Activated T-cell treated with anti-CD3 and anti-CD28 coated beads, Interleukin-2, amount 50 U/mL, for 72 hours (primary cell): ENCODE measurements around the gene MAP4K4. TPM values are rescaled to one million over a fixed set of nuclear protein-coding genes. Genes with fewer than 3 reads are reported as not detected.

Source experiments
- ATAC-seq, 2 donors: fragments of 150-1000 bp; cut with Tn5 transposase; replicated peaks in 1 of 2; 2 replicates each; pipeline ENCODE4 v1.10.0; 2021; ENCODE audit warnings: moderate library complexity in 2 of 2, mild to moderate bottlenecking in 1 of 2
- DNase-seq, 2 donors: peaks; one replicate each; pipeline ENCODE4 v3.0.0; 2021 to 2022; ENCODE audit warnings: mixed read lengths in 1 of 2
- H3K27ac Mint-ChIP-seq: one replicate; pipeline ENCODE4 v1.8.0; 2022; ENCODE audit warnings: mild to moderate bottlenecking, moderate library complexity, mixed read lengths
- H3K27me3 Mint-ChIP-seq: one replicate; pipeline ENCODE4 v1.8.0; 2022; ENCODE audit warnings: low read depth, mixed read lengths
- H3K36me3 Mint-ChIP-seq, 2 donors: one replicate each; pipeline ENCODE4 v1.8.0; 2022; ENCODE audit warnings: mixed read lengths in 2 of 2, mild to moderate bottlenecking in 1 of 2; ENCODE audit not compliant: insufficient read depth in 2 of 2
- H3K4me1 Mint-ChIP-seq: one replicate; pipeline ENCODE4 v1.8.0; 2022; ENCODE audit warnings: low read depth, mixed read lengths
- H3K4me3 Mint-ChIP-seq, 2 donors: one replicate each; pipeline ENCODE4 v1.8.0; 2022; ENCODE audit warnings: mild to moderate bottlenecking in 2 of 2, mixed read lengths in 2 of 2, moderate library complexity in 2 of 2
- H3K9me3 Mint-ChIP-seq, 2 donors: one replicate each; pipeline ENCODE4 v1.8.0; 2022; ENCODE audit warnings: mixed read lengths in 2 of 2
- total RNA-seq, 2 donors: library from RNA; stranded (reverse); gene quantifications; one replicate each; pipeline ENCODE4 v1.2.3, GENCODE V29; 2022

Gene MAP4K4
- total RNA-seq, 2 donors from 2014 or later = 72.1 to 85.1 TPM

GRCh38 chr2:101828673-101829334 lies 131.3 kb downstream of the MAP4K4 start:
- H3K4me1 Mint-ChIP-seq = peaks cover 65% of the 10 kb centered on the region
- H3K4me3 Mint-ChIP-seq = peak overlapping the region in 1 of 2 donors; percentile 83
- no peaks in the 10 kb centered on the region for H3K27me3 Mint-ChIP-seq
- no peak overlapping the region for H3K27ac Mint-ChIP-seq
- peaks cover 13 to 15% of the 10 kb centered on the region in 2 donors for H3K36me3 Mint-ChIP-seq
- H3K9me3 Mint-ChIP-seq = no peaks in the 10 kb centered on the region
- ATAC-seq (no peak), DNase-seq (no peak)

- ATAC-seq (no peak), DNase-seq (no peak)
- Mint-ChIP-seq H3K4me1 (peaks cover 60% of the 10 kb centered on the region), H3K4me3 (peak overlapping the region in 1 of 2 donors; percentile 83), H3K9me3 (no peaks in the 10 kb centered on the region), H3K27me3 (no peaks in the 10 kb centered on the region), H3K27ac (peak overlapping the region; percentile 96), H3K36me3 (peaks cover 15 to 16% of the 10 kb centered on the region in 2 donors)
These were observed 131.9 kb downstream of the MAP4K4 start for GRCh38 chr2:101829429-101829828.

GRCh38 chr2:101830146-101830545 lies 132.6 kb downstream of the MAP4K4 start:
- DNase-seq = no peak
- peak overlapping the region; percentile 39 to 83 for H3K4me3 Mint-ChIP-seq
- peaks cover 15 to 18% of the 10 kb centered on the region in 2 donors for H3K36me3 Mint-ChIP-seq
- H3K9me3 Mint-ChIP-seq = no peaks in the 10 kb centered on the region
- ATAC-seq = peak; percentile 19 to 30
- H3K4me1 Mint-ChIP-seq = peaks cover 60% of the 10 kb centered on the region
- peak overlapping the region; percentile 96 for H3K27ac Mint-ChIP-seq
- no peaks in the 10 kb centered on the region for H3K27me3 Mint-ChIP-seq

- H3K4me1 Mint-ChIP-seq = peaks cover 60% of the 10 kb centered on the region
- H3K9me3 Mint-ChIP-seq = no peaks in the 10 kb centered on the region
- ATAC-seq (peak; percentile 90 to 92), DNase-seq (peak; percentile 35 to 41)
- peak overlapping the region; percentile 39 to 83 for H3K4me3 Mint-ChIP-seq
- H3K27ac Mint-ChIP-seq = peak overlapping the region; percentile 96
- H3K36me3 Mint-ChIP-seq = peaks cover 15 to 18% of the 10 kb centered on the region in 2 donors
- no peaks in the 10 kb centered on the region for H3K27me3 Mint-ChIP-seq
These were observed 133.0 kb downstream of the MAP4K4 start for GRCh38 chr2:101830555-101830954.

- peak overlapping the region; percentile 17 to 83 for H3K4me3 Mint-ChIP-seq
These were observed 133.9 kb downstream of the MAP4K4 start for GRCh38 chr2:101831351-101831865.

GRCh38 chr2:101832114-101832513 lies 134.6 kb downstream of the MAP4K4 start:
- Mint-ChIP-seq H3K4me3 (no peak overlapping the region), H3K9me3 (no peaks in the 10 kb centered on the region), H3K27ac (no peak overlapping the region), H3K27me3 (no peaks in the 10 kb centered on the region), H3K36me3 (peaks cover 13 to 24% of the 10 kb centered on the region in 2 donors), H3K4me1 (peaks cover 47% of the 10 kb centered on the region)
- DNase-seq = no peak
- ATAC-seq = no peak

More at GRCh38 chr2:101831351-101831865, 133.9 kb downstream of the MAP4K4 start:
- peak; percentile 56 for ATAC-seq
- DNase-seq = peak; percentile 61 to 68
- Mint-ChIP-seq H3K4me1 (peaks cover 54% of the 10 kb centered on the region), H3K27me3 (no peaks in the 10 kb centered on the region), H3K9me3 (no peaks in the 10 kb centered on the region), H3K36me3 (peaks cover 15 to 21% of the 10 kb centered on the region in 2 donors), H3K27ac (peak overlapping the region; percentile 96)

- ATAC-seq (no peak), DNase-seq (no peak)
- H3K36me3 Mint-ChIP-seq = peaks cover 13 to 26% of the 10 kb centered on the region in 2 donors
- H3K4me1 Mint-ChIP-seq = peaks cover 28% of the 10 kb centered on the region
- no peaks in the 10 kb centered on the region for H3K27me3 Mint-ChIP-seq
- H3K27ac Mint-ChIP-seq = no peak overlapping the region
- H3K9me3 Mint-ChIP-seq = no peaks in the 10 kb centered on the region
- no peak overlapping the region for H3K4me3 Mint-ChIP-seq
These were observed 136.5 kb downstream of the MAP4K4 start for GRCh38 chr2:101833890-101834523.

- ATAC-seq = no peak
- Mint-ChIP-seq H3K4me3 (no peak overlapping the region), H3K36me3 (peaks cover 1 to 26% of the 10 kb centered on the region in 2 donors), H3K9me3 (no peaks in the 10 kb centered on the region), H3K27me3 (no peaks in the 10 kb centered on the region), H3K27ac (peak overlapping the region; percentile 7), H3K4me1 (peaks cover 21% of the 10 kb centered on the region)
- DNase-seq = no peak
These were observed 139.8 kb downstream of the MAP4K4 start for GRCh38 chr2:101837354-101837753.

- H3K9me3 Mint-ChIP-seq = no peaks in the 10 kb centered on the region
- peaks cover 3 to 28% of the 10 kb centered on the region in 2 donors for H3K36me3 Mint-ChIP-seq
These were observed 144.3 kb downstream of the MAP4K4 start for GRCh38 chr2:101841679-101842327.

GRCh38 chr2:101842471-101842870 lies 145.0 kb downstream of the MAP4K4 start:
- DNase-seq = no peak
- peaks cover 23% of the 10 kb centered on the region for H3K4me1 Mint-ChIP-seq
- no peak for ATAC-seq
- H3K27me3 Mint-ChIP-seq = no peaks in the 10 kb centered on the region
- no peak overlapping the region for H3K4me3 Mint-ChIP-seq
- H3K9me3 Mint-ChIP-seq = no peaks in the 10 kb centered on the region
- H3K27ac Mint-ChIP-seq = peak overlapping the region; percentile 6
- peaks cover 1 to 26% of the 10 kb centered on the region in 2 donors for H3K36me3 Mint-ChIP-seq

More at GRCh38 chr2:101841679-101842327, 144.3 kb downstream of the MAP4K4 start:
- no peak overlapping the region for H3K4me3 Mint-ChIP-seq
- no peaks in the 10 kb centered on the region for H3K27me3 Mint-ChIP-seq
- ATAC-seq (no peak), DNase-seq (no peak)
- peaks cover 23% of the 10 kb centered on the region for H3K4me1 Mint-ChIP-seq
- peak overlapping the region; percentile 6 for H3K27ac Mint-ChIP-seq

- H3K36me3 Mint-ChIP-seq = peaks cover 1 to 26% of the 10 kb centered on the region in 2 donors
- H3K27me3 Mint-ChIP-seq = no peaks in the 10 kb centered on the region
- H3K9me3 Mint-ChIP-seq = no peaks in the 10 kb centered on the region
- H3K27ac Mint-ChIP-seq = no peak overlapping the region
- no peak overlapping the region for H3K4me3 Mint-ChIP-seq
- ATAC-seq = no peak
- DNase-seq = no peak
- H3K4me1 Mint-ChIP-seq = peaks cover 23% of the 10 kb centered on the region
These were observed 145.5 kb downstream of the MAP4K4 start for GRCh38 chr2:101843048-101843447.

GRCh38 chr2:101843471-101843870 lies 146.0 kb downstream of the MAP4K4 start:
- Mint-ChIP-seq H3K4me1 (peaks cover 24% of the 10 kb centered on the region), H3K4me3 (no peak overlapping the region), H3K27me3 (no peaks in the 10 kb centered on the region), H3K9me3 (no peaks in the 10 kb centered on the region), H3K36me3 (peaks cover 1 to 23% of the 10 kb centered on the region in 2 donors), H3K27ac (no peak overlapping the region)
- DNase-seq (no peak), ATAC-seq (no peak)
